ENCODE data around the gene PLD4. TPM values are rescaled to one million over a fixed set of nuclear protein-coding genes. Genes with fewer than 3 reads are reported as not detected.
"Not testable (repeated sequence)": the region's sequence is repeated elsewhere in the genome, so short reads cannot be mapped to it uniquely, and the experiment has no call there.

The PLD4 gene
- total RNA-seq, 2 experiments from 2014 or later, result not detected

DNA sequence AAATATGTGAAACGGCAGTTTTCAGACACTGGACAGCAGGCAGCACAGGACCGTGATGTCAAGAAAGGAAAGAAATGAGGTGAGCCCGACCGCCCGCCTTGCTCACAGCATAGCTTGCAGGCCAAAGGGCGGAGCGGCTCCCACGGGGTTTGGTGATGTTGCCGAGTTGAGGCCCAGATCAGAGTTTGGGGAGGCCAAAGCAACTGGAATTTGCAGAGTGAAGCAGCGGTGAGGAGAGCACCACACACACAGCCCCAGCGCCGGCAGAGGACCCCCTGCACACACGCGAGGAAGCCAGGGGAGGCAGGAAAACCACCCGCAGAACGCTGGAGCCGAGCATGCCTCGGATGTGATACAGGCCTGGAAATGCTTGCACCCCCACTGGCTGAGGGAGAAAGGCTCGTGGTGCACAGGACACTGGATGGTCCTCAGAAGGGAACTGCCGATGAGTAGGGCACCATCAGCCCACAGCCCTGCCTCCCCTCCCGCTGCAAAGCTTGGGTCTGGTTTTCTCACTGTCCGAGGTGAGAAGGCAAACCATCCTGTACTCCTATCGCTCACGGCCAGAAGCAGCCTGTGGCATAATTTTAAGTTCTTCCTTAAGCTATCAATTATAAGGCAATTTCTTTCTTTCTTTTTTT, 25.7 kb upstream of the PLD4 start:
- intact Hi-C loops (cut with micrococcal nuclease), result no loop called here
- Mint-ChIP-seq H3K9me3 (no peaks in the 10 kb centered on the region), H3K27me3 (ENCODE audit: low read depth) (peaks cover 2% of the 10 kb centered on the region), H3K4me3 (no peak overlapping the region), H3K36me3 (ENCODE audit: low read depth) (no peaks in the 10 kb centered on the region), H3K27ac (no peak overlapping the region), H3K4me1 (ENCODE audit: low read depth) (no peaks in the 10 kb centered on the region)
- no peak for DNase-seq
- CTCF ChIA-PET, result interaction anchor here (1.3 kb wide), 1 partner anchor 73 kb away, joined by 3 read pairs; no protein-coding TSS in a partner anchor

DNA sequence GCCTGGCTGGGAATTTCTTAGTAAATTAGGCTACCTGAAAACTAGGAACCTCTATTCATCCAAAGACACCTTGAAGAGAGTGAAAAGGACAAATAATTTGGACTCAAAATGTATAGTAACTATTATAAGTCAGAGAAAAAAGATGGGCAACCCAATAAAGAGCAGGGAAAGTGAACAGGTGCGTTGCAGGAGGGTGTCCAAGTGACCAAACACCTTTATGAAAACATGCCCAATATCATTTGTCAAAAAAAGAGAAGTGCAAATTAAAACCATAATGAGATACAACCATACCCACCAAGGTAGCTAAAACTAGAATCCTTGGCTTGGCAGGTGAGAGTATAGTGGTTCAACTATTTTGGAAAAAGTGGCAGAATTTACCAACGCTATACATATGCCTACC, 24.9 kb upstream of the PLD4 start:
- Mint-ChIP-seq H3K9me3 (no peaks in the 10 kb centered on the region), H3K4me1 (ENCODE audit: low read depth) (no peaks in the 10 kb centered on the region)
- intact Hi-C loops (cut with micrococcal nuclease), result no loop called here

DNA sequence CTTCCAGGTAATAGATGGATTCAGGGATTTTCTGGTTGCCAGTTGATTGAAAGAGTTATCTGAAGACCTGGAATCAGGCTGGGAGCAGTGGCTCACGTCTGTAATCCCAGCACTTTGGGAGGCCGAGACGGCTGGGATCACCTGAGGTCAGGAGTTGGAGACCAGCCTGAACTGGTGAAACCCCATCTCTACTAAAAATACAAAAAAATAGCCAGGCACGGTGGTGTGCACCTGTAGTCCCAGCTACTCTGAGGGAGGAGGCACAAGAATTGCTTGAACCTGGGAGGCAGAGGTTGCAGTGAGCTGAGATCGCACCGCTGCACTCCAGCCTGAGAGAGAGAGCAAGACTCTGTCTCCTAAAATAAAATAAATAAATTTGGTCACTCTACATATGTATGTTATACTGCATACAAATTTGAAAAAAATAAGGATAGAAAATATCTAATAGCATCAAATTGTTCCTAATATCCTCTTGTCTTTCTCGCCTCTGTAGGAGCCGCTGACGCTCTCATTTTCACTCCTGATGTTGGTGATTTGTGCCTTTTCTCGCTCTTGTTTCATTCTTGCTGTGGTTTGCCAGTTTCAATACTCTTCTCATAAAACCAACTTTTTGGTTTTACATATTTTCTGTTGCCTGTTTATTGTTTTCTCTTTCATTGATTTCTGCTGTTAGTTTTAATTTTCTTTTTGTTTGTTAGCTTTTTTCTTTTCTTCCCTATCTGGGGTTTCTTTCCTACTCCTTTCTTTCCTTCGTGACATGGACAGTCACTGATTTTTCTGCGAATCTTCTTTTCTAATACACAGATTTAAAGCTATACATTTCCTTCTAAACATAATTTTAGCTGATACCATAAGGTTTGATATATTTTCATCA, 23.8 kb upstream of the PLD4 start:
- Mint-ChIP-seq H3K9me3 (no peaks in the 10 kb centered on the region), H3K27ac (no peak overlapping the region), H3K4me3 (no peak overlapping the region), H3K36me3 (ENCODE audit: low read depth) (no peaks in the 10 kb centered on the region), H3K4me1 (ENCODE audit: low read depth) (no peaks in the 10 kb centered on the region), H3K27me3 (ENCODE audit: low read depth) (peaks cover 11% of the 10 kb centered on the region)
- CTCF ChIA-PET, result interaction anchor here (0.7 kb wide), 1 partner anchor 65 kb away, joined by 3 read pairs; no protein-coding TSS in a partner anchor
- intact Hi-C loops (cut with micrococcal nuclease), result no loop called here
- DNase-seq, result no peak

More for the DNA sequence above, 24.9 kb upstream of the PLD4 start:
- H3K4me3 Mint-ChIP-seq, result no peak overlapping the region
- no peak overlapping the region for H3K27ac Mint-ChIP-seq
- H3K36me3 Mint-ChIP-seq (ENCODE audit: low read depth), result no peaks in the 10 kb centered on the region
- no peak for DNase-seq
- CTCF ChIA-PET, result no interaction called here
- H3K27me3 Mint-ChIP-seq (ENCODE audit: low read depth), result peaks cover 8% of the 10 kb centered on the region

DNA sequence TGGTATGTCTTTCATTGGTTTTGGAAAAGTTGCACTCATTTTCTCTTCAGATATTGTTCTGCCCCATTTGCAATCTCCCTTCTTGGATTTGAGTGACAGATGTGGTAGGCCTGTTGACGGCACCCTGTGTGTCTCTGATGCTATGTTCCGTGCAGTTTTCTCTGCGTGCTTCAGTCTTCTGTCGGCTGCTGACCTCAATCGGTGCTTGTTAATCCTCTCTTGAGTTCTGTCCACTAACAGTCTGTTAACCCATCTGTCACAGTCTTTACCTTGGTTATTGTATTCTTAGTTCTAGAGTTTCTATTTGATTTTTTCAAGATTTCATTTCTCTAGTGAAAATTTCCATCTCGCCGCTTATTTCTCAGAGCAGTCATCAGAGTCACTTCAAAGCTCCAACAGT, 20.7 kb upstream of the PLD4 start:
- intact Hi-C loops (cut with micrococcal nuclease), result no loop called here
- Mint-ChIP-seq H3K9me3 (no peaks in the 10 kb centered on the region), H3K36me3 (ENCODE audit: low read depth) (no peaks in the 10 kb centered on the region), H3K27ac (no peak overlapping the region), H3K4me1 (ENCODE audit: low read depth) (no peaks in the 10 kb centered on the region), H3K4me3 (no peak overlapping the region), H3K27me3 (ENCODE audit: low read depth) (peaks cover 16% of the 10 kb centered on the region)
- DNase-seq, result no peak
- CTCF ChIA-PET, result interaction anchor here (0.5 kb wide), 1 partner anchor 107 kb away, joined by 3 read pairs; no protein-coding TSS in a partner anchor

DNA sequence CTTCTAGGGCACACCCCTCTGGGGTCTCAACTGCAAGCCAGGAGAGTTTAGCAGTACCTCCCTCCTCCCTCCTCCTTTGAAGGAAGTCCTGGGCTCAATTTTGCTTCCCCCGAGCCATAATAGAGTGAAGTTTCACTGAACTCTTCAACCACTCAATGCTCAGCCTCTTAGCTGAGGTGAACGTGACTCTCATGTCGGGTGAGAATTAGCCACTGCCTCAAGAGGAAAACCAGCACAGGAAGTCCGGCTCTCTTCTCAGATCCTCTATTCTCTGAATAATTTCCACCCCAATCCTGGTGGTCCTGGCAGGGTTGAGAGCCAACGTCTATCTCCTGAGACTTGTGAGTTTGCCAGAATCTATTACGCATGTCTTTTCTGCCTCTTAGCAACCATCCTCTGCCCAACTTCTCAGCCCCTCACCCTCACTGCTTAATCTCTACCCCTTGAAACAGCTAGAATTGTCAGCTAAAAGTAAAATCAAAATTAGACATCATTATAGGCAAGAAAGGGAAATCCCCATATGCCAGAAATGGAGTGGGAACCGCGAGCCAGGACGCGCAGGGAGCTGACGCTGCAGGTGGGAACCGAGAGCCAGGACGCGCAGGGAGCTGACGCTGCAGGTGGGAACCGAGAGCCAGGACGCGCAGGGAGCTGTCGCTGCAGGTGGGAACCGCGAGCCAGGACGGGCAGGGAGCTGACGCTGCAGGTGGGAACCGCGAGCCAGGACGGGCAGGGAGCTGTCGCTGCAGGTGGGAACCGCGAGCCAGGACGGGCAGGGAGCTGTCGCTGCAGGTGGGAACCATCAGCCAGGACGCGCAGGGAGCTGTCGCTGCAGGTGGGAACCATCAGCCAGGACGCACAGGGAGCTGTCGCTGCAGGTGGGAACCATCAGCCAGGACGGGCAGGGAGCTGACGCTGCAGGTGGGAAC, 19.8 kb upstream of the PLD4 start:
- H3K4me1 Mint-ChIP-seq (ENCODE audit: low read depth); H3K4me3 Mint-ChIP-seq; DNase-seq; H3K36me3 Mint-ChIP-seq (ENCODE audit: low read depth); intact Hi-C loops (cut with micrococcal nuclease); H3K27ac Mint-ChIP-seq; H3K9me3 Mint-ChIP-seq: not testable (repeated sequence)
- peaks cover 16% of the 10 kb centered on the region for H3K27me3 Mint-ChIP-seq (ENCODE audit: low read depth)
- CTCF ChIA-PET, result interaction anchor here (0.5 to 0.6 kb wide), 3 partner anchors 18 to 200 kb away, joined by 3 to 4 read pairs (median 4); no protein-coding TSS in a partner anchor

DNA sequence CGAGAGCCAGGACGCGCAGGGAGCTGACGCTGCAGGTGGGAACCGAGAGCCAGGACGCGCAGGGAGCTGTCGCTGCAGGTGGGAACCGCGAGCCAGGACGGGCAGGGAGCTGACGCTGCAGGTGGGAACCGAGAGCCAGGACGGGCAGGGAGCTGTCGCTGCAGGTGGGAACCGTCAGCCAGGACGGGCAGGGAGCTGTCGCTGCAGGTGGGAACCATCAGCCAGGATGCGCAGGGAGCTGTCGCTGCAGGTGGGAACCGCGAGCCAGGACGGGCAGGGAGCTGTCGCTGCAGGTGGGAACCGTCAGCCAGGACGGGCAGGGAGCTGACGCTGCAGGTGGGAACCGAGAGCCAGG, 19.1 kb upstream of the PLD4 start:
- CTCF ChIA-PET, result interaction anchor here (0.6 kb wide), 2 partner anchors 17 to 199 kb away, joined by 4 read pairs; no protein-coding TSS in a partner anchor
- H3K4me3 Mint-ChIP-seq; intact Hi-C loops (cut with micrococcal nuclease); H3K4me1 Mint-ChIP-seq (ENCODE audit: low read depth); DNase-seq; H3K36me3 Mint-ChIP-seq (ENCODE audit: low read depth); H3K9me3 Mint-ChIP-seq; H3K27ac Mint-ChIP-seq: not testable (repeated sequence)
- peaks cover 16% of the 10 kb centered on the region for H3K27me3 Mint-ChIP-seq (ENCODE audit: low read depth)

DNA sequence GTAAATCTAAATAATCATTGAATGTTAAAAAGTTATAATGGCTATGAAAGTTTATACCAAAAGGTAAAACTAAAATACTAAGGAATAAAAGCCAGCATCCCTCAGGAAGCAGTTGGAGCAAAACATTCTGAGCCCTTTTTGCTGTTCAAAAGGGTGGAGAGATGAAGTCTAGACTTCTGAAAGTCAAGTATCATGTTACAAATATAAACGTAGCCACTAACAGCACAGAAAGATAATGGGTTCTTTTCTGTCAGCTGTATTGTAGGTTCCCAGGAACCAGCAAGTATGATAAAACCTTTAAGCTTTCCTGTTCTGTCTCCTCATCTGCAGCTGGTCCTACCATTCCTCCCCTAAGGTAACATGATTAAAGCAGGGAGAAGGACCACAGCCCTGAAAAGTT, 16.4 kb upstream of the PLD4 start:
- no peak for DNase-seq
- Mint-ChIP-seq H3K4me1 (ENCODE audit: low read depth) (no peaks in the 10 kb centered on the region), H3K4me3 (no peak overlapping the region), H3K27ac (no peak overlapping the region), H3K36me3 (ENCODE audit: low read depth) (no peaks in the 10 kb centered on the region), H3K27me3 (ENCODE audit: low read depth) (peaks cover 24% of the 10 kb centered on the region), H3K9me3 (peaks cover 7% of the 10 kb centered on the region)
- intact Hi-C loops (cut with micrococcal nuclease), result no loop called here
- CTCF ChIA-PET, result interaction anchor here (1.2 to 2.2 kb wide), 2 partner anchors 10 to 12 kb away, joined by 4 to 6 read pairs; no protein-coding TSS in a partner anchor

DNA sequence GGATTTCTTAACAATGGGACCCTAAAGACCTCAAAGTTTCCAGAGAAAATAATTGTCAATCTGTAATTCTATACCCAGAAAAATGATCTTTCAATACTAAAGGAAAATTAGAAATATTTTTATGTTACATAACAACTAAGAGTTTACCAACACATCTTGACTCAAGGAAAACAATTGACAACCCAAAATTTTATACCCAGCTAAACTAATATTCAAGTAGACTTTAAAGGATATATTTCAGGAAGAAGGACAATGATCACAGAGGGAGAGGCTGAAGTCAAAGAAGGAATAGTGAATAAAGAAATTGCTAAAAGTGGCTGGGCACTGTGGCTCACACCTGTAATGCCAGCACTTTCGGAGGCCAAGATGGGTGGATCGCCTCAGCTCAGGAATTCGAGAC, 12.6 kb upstream of the PLD4 start:
- intact Hi-C loops (cut with micrococcal nuclease), result no loop called here
- Mint-ChIP-seq H3K27ac (no peak overlapping the region), H3K36me3 (ENCODE audit: low read depth) (no peaks in the 10 kb centered on the region), H3K4me1 (ENCODE audit: low read depth) (no peaks in the 10 kb centered on the region), H3K9me3 (peaks cover 7% of the 10 kb centered on the region), H3K27me3 (ENCODE audit: low read depth) (peaks cover 14% of the 10 kb centered on the region), H3K4me3 (no peak overlapping the region)
- DNase-seq, result no peak
- CTCF ChIA-PET, result no interaction called here

DNA sequence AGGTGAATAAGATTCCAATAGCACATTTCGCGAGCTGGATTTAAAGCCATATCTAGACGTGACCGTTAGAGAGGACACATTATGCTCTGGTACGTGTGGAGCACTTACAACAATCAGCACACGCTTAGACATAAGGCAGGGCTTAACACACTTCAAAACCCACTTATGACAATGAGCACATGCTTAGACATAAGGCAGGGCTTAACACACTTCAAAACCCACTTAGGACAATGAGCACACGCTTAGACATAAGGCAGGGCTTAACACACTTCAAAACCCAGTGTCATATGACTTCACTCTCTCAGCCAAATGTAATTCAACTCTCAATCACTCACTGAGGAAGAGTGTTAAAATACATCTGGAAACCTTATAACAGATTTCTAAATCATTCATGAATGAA, 11.2 kb upstream of the PLD4 start:
- Mint-ChIP-seq H3K4me1 (ENCODE audit: low read depth) (no peaks in the 10 kb centered on the region), H3K27ac (no peak overlapping the region), H3K27me3 (ENCODE audit: low read depth) (peaks cover 10% of the 10 kb centered on the region), H3K4me3 (no peak overlapping the region), H3K9me3 (peaks cover 7% of the 10 kb centered on the region), H3K36me3 (ENCODE audit: low read depth) (no peaks in the 10 kb centered on the region)
- CTCF ChIA-PET, result interaction anchor here (0.5 kb wide), 1 partner anchor 75 kb away, joined by 3 read pairs; no protein-coding TSS in a partner anchor
- DNase-seq, result no peak
- intact Hi-C loops (cut with micrococcal nuclease), result no loop called here

DNA sequence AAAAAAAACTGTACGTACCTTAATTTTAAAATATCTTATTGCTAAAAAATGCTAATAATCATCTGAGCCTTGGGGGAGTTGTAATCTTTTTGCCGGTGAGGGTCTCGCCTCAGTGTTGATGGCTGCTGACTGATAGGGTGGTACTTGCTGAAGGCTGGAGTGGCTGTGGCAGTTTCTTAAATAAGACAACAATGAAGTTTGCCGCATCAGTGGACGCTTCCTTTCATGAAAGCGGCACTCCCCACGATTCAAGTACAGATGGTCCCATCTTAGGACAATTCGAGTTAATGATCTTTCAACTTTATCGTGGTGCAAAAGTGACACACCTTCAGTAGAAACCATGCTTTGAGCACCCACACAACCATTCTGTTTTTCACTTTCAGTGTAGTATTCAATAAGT, 7.6 kb upstream of the PLD4 start:
- Mint-ChIP-seq H3K27ac (no peak overlapping the region), H3K27me3 (ENCODE audit: low read depth) (peaks cover 2% of the 10 kb centered on the region), H3K4me3 (no peak overlapping the region), H3K36me3 (ENCODE audit: low read depth) (no peaks in the 10 kb centered on the region), H3K9me3 (peaks cover under 1% of the 10 kb centered on the region), H3K4me1 (ENCODE audit: low read depth) (no peaks in the 10 kb centered on the region)
- no peak for DNase-seq
- CTCF ChIA-PET, result no interaction called here
- intact Hi-C loops (cut with micrococcal nuclease), result no loop called here

DNA sequence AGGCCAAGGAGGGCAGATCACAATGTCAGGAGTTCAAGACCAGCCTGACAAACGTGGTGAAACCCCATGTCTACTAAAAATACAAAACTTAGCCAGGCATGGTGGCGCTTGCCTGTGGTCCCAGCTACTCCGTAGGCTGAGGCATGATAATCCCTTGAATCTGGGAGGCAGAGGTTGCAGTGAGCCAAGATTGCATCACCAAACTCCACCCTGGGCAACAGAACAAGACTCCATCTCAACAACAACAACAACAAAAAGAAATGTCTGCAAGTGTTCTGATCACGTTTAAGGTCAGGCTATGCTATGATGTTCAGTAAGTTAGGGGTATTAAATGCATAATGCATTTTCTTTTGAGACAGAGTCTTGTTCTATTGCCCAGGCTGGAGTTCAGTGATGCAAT, 6.7 kb upstream of the PLD4 start:
- intact Hi-C loops (cut with micrococcal nuclease), result no loop called here
- CTCF ChIA-PET, result no interaction called here
- no peak for DNase-seq
- no peak overlapping the region for H3K27ac Mint-ChIP-seq
- H3K4me1 Mint-ChIP-seq (ENCODE audit: low read depth), result no peaks in the 10 kb centered on the region
- H3K4me3 Mint-ChIP-seq, result no peak overlapping the region
- H3K36me3 Mint-ChIP-seq (ENCODE audit: low read depth), result no peaks in the 10 kb centered on the region
- no peaks in the 10 kb centered on the region for H3K9me3 Mint-ChIP-seq
- H3K27me3 Mint-ChIP-seq (ENCODE audit: low read depth), result peaks cover 2% of the 10 kb centered on the region
